ENCODE data around the gene CHMP6. TPM values are rescaled to one million over a fixed set of nuclear protein-coding genes. Genes with fewer than 3 reads are reported as not detected.
A peak's percentile ranks its signal among the peaks of the same experiment; 100 is the strongest.

The CHMP6 gene
- total and polyA plus RNA-seq, 5 experiments from 2014 or later = 40.1 to 47.6 (median 41.6) TPM

DNA sequence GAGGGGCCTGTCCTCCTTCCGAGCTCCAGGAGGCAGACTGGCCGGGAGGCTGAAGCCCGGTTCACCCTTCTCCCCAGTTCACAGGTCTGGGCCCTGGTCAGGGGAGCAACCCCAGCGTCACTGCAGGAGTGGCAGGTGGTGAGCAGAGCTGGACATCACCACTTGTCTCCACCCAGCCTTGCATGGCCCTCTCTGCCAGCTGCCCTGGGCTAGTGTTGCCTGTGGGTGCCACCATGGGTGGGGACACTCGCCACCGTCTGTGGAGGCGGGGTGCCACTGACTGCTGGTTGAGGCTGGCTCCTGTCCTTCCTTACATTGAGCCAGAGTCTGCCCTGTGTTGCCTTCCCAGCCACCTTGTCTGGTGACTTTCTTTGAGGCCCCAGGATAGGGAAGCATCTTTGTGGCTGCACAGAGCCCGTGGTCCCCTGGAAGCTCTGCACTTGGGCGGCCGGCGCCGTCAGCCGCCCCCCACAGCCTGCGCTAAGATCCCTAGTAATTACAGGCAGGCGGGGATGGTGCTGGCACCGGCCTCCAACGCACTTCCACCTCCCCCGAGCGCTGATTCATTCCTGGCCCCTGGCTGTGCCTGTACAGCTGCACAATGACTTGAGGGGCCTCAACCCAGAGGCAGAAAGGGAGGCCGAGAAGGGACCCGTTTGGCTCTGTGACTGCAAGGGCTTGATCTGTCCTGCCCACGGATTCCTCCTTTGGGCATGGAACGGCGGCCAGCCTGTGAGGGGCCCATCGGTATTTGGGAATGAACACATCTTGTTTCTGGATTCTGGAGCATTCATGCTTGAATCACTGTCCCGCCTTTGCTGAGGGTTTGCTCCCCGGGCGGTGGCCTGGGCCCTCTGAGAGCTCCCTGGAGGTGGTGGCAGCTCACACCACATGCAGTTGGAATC, 48.5 kb downstream of the CHMP6 start:
- no peak for ATAC-seq
- no peak overlapping the region for H3K4me3 Mint-ChIP-seq
- H3K4me1 Mint-ChIP-seq = peaks cover 0 to 23% (median 13%) of the 10 kb centered on the region in 4 donors
- no peak for DNase-seq
- POLR2A ChIA-PET = no interaction called here
- H3K27me3 Mint-ChIP-seq = peaks cover 0 to 3% (median 0%) of the 10 kb centered on the region in 5 donors
- H3K9me3 Mint-ChIP-seq = no peaks in the 10 kb centered on the region
- no peaks in the 10 kb centered on the region for H3K36me3 Mint-ChIP-seq
- H3K27ac Mint-ChIP-seq = no peak overlapping the region

DNA sequence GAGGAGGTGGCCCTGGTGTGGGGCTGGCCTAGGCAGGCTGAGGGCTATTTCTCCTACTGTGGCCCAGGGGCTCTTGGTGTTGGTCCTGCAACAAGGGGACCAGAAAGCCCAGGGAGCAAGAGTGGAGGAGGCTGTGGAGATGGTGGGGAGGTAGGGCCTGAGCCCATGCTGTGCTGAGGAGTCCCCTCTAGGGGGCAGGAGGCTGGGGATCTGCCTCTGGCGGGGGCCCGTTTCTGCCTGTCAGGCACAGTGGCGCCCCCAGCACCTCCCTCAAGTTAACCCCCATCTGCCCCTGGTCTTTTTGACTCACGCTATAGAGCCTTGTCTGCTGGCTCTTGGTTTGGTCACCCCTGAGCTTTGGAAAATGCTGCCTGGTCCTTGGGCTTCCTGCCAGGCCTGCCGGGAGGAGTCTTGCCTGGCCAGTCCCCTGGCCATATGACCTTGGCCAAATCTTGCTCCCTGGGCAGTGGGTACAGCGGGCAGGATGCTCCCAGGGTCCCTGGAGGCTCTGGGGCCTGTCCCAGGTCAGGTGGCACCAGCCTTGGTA, 49.2 kb downstream of the CHMP6 start:
- peaks cover 0 to 1% (median 0%) of the 10 kb centered on the region in 5 donors for H3K27me3 Mint-ChIP-seq
- no peaks in the 10 kb centered on the region for H3K9me3 Mint-ChIP-seq
- no peak overlapping the region for H3K27ac Mint-ChIP-seq
- POLR2A ChIA-PET = no interaction called here
- ATAC-seq = peak; percentile 47 to 62
- no peak for DNase-seq
- H3K36me3 Mint-ChIP-seq = no peaks in the 10 kb centered on the region
- H3K4me3 Mint-ChIP-seq = no peak overlapping the region
- peaks cover 0 to 20% (median 12%) of the 10 kb centered on the region in 4 donors for H3K4me1 Mint-ChIP-seq

DNA sequence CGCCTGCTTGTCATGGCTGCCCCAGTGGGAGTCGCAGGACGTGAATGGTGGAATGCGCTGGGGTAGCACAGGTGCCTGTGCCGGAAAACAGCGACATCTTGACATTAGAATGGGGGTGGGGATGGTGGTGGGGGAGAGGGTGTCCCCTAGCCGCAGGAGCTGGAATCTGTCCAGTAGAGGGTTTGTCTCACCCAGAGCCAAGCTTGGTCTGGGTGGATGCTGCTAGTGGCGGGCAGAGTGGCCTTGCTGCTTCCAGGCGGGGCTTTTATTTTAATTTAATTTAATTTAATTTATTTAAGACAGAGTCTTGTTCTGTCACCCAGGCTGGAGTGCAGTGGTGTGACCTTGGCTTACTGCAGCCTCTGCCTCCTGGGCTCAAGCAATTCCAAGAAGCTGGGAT, 51.0 kb downstream of the CHMP6 start:
- H3K36me3 Mint-ChIP-seq = no peaks in the 10 kb centered on the region
- peak overlapping the region in 1 of 10 donors; percentile 37 for H3K27ac Mint-ChIP-seq
- H3K27me3 Mint-ChIP-seq = no peaks in the 10 kb centered on the region
- peaks cover 0 to 11% (median 5%) of the 10 kb centered on the region in 4 donors for H3K4me1 Mint-ChIP-seq
- no peak for DNase-seq
- POLR2A ChIA-PET = no interaction called here
- ATAC-seq = no peak
- H3K9me3 Mint-ChIP-seq = no peaks in the 10 kb centered on the region
- no peak overlapping the region for H3K4me3 Mint-ChIP-seq

DNA sequence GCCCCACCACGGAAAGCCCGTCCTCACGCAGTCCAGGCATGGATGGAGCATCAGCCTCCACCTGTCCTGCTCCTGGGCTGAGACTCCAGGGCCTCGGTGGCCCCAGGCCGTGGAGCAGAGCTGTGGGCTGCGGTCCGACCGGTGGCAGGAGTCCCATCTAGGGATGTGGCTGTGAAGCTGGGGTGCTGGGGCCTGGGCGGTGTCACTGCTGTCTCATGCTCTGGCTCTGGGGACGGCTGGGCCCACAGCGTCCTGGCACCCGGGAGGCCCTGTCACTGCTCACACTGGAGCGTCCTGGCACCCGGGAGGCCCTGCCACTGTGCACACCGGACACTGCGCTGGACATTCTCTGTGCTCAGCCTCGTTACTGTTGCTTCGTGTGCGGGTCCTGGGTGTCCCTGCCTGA, 51.7 kb downstream of the CHMP6 start:
- H3K27me3 Mint-ChIP-seq = no peaks in the 10 kb centered on the region
- H3K4me1 Mint-ChIP-seq = peaks cover 0 to 9% (median 5%) of the 10 kb centered on the region in 4 donors
- no peaks in the 10 kb centered on the region for H3K36me3 Mint-ChIP-seq
- no peak overlapping the region for H3K4me3 Mint-ChIP-seq
- no peak for DNase-seq
- ATAC-seq = no peak
- no peak overlapping the region for H3K27ac Mint-ChIP-seq
- no peaks in the 10 kb centered on the region for H3K9me3 Mint-ChIP-seq
- POLR2A ChIA-PET = no interaction called here

DNA sequence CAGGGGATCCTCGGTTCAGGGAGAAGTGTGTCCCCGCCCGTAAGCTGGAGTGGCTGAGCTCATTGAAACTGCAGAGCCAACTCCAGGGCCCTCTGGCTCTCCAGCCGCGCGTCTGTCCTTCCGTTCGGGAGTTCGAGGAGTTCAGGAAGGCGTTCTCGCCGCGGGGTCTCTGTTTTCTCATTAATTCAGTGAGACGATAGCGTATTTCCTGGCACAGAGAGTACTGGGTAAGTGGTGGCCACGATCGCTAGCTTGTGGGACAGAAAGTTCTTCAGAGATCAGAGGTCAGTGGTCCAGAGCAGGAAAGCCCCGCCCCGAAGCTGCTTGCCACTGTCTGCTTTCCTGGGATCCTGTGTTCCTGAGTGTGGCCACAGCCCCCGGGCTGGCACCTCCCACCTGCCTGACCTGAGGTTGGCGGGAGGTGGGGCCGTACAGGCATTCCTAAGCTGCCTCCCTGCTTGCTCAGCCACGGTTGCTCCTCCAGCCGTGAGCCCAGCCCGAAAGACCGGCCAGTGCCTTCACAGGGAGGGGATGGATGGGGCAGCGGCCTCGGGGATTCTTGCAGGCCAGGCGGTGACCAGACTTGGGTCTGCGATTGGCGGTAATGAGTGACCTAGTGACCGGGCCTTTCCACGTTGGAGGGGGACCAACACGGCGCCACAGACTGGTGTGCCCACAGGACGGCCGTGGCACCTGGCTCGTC, 52.2 kb downstream of the CHMP6 start:
- H3K4me1 Mint-ChIP-seq = peaks cover 2 to 13% (median 7%) of the 10 kb centered on the region in 4 donors
- H3K27me3 Mint-ChIP-seq = no peaks in the 10 kb centered on the region
- ATAC-seq = no peak
- H3K9me3 Mint-ChIP-seq = no peaks in the 10 kb centered on the region
- no peak for DNase-seq
- no peak overlapping the region for H3K4me3 Mint-ChIP-seq
- POLR2A ChIA-PET = interaction anchor here (0.6 kb wide), 1 partner anchor 86 kb away, joined by 3 read pairs; no protein-coding TSS in a partner anchor
- no peak overlapping the region for H3K27ac Mint-ChIP-seq
- H3K36me3 Mint-ChIP-seq = no peaks in the 10 kb centered on the region

DNA sequence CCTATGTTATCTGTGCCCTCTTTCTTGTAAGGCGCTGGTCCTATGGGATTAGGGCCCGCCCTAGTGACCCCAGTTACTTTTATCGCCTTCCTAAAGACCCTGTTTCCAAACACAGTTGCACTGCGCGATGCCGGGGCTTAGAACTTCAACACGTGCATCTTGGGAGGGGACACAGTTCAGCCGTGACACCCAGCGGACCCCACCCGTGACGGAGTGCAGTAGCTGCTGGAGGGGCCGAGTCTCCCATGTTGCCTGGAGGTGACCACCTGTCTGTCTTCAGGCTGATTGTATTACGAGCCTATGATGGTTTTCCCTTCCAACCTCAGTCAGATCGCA, 52.8 kb downstream of the CHMP6 start:
- no peak overlapping the region for H3K27ac Mint-ChIP-seq
- no peak for DNase-seq
- POLR2A ChIA-PET = interaction anchor here (0.6 to 1.2 kb wide), 2 partner anchors 9 to 86 kb away, joined by 3 to 4 read pairs; partner anchors contain the start of gene BAIAP2

DNA sequence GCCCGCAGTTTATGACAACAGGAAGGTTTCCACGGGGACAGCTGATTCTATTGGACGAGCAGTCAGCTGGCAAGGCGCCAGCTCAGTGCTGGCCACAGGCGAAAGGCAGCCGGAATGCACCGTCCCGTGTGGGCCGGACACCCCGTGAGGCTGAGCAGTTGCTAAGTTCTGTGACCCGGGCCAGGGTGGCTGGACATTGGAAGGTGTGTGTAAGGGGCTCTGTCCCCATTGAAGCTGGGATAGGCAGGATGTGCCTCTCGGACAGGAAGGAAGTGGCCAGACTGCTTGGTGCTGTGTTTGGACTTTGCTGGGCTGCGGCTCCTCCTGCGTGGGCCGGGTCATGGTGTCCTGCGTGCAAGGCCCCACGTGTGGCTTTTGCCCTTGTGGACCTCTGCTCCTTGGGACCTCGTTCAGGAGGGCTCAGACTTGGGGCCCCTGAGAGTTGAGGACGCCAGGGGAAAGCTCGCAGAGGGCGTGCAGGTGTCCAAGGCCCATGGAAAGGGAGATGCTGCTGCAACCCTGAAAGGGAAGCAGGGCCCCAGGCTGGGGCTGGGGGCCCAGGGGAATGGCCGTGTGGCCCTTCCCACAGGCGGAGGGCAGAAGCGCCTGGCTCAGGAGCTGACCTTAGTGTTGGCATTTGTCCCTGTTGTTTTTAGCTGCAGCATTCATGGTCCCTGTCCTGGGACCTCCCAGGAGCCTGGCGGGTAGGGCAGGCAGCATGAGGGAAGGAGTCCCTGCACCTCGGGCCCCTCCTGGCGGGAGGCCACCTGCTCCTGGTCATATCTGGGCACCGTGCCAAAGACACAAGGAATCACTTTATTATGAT, 53.3 kb downstream of the CHMP6 start:
- DNase-seq (no peak), ATAC-seq (no peak)
- H3K36me3 Mint-ChIP-seq = no peaks in the 10 kb centered on the region
- no peaks in the 10 kb centered on the region for H3K27me3 Mint-ChIP-seq
- peaks cover 10 to 22% (median 13%) of the 10 kb centered on the region in 4 donors for H3K4me1 Mint-ChIP-seq
- H3K27ac Mint-ChIP-seq = no peak overlapping the region
- no peaks in the 10 kb centered on the region for H3K9me3 Mint-ChIP-seq
- POLR2A ChIA-PET = interaction anchor here (0.6 to 1.2 kb wide), 2 partner anchors 9 to 87 kb away, joined by 3 to 4 read pairs; partner anchors contain the start of gene BAIAP2
- H3K4me3 Mint-ChIP-seq = no peak overlapping the region

More for the DNA sequence above, 52.8 kb downstream of the CHMP6 start:
- peaks cover 7 to 18% (median 10%) of the 10 kb centered on the region in 4 donors for H3K4me1 Mint-ChIP-seq
- no peaks in the 10 kb centered on the region for H3K9me3 Mint-ChIP-seq
- H3K36me3 Mint-ChIP-seq = no peaks in the 10 kb centered on the region
- no peak overlapping the region for H3K4me3 Mint-ChIP-seq
- H3K27me3 Mint-ChIP-seq = no peaks in the 10 kb centered on the region
- no peak for ATAC-seq

DNA sequence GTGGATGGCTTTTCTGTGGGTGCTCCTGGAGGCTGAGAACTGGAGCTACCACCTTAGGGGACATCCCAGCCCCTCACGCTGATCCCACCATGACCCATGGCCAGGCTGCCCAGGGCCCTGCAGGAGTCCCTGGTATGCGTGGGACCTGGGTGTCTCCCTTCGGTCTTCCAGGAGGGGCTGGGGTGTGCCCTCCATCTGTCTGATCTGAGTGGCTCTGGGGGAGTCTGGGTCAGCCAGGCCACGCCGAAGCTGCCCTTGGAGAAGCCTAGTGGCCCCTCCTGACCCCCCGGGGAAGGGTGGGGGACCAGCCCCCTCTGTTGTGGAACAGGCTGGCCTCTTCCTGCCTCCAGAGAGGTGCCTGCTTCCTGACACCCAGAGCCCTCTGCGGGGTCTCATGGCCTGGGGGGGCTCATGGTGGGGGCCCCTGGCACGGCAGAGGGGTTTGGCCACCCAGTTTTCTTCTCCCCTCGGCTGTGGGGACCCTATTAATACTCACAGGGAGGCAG, 54.0 kb downstream of the CHMP6 start:
- DNase-seq = no peak
- POLR2A ChIA-PET = interaction anchor here (0.6 to 1.2 kb wide), 2 partner anchors 8 to 10 kb away, joined by 3 to 4 read pairs; partner anchors contain the start of gene BAIAP2
- Mint-ChIP-seq H3K4me1 (peaks cover 11 to 22% (median 13%) of the 10 kb centered on the region in 4 donors), H3K9me3 (no peaks in the 10 kb centered on the region), H3K36me3 (no peaks in the 10 kb centered on the region), H3K27ac (no peak overlapping the region), H3K4me3 (no peak overlapping the region), H3K27me3 (no peaks in the 10 kb centered on the region)
- ATAC-seq = no peak

DNA sequence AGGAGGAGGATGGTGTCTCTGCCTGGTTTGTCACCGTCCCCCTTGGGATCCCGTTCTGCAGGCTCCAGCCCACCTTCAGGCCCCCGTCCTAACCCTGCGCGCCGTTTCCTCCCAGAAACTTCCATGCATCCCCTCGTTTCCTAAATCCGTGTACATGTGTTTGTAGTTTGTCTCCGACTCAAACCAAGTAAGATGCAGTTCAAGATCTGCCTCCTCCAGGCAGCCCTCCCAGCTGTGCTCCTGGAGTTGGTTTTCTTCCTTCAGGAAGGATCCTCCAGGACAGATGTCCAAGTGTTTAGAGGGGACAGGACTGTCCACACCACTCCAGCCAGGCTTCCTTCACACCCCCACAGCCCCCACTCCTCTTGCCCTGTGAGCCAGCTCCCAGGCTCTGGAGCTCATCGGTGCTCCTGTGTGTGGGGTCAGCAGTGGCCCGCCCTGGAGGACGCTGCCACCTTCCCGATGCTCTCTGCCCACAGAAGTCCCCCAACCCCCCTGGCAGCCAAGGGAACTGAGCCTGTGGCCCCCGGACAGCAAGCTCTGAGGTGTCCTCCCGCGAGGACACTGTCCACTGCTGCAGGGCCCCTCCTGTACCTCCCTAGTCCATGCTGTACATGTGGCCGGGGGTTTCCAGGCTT, 54.6 kb downstream of the CHMP6 start:
- POLR2A ChIA-PET = interaction anchor here (0.6 kb wide), 1 partner anchor 9 kb away, joined by 3 read pairs; no protein-coding TSS in a partner anchor

DNA sequence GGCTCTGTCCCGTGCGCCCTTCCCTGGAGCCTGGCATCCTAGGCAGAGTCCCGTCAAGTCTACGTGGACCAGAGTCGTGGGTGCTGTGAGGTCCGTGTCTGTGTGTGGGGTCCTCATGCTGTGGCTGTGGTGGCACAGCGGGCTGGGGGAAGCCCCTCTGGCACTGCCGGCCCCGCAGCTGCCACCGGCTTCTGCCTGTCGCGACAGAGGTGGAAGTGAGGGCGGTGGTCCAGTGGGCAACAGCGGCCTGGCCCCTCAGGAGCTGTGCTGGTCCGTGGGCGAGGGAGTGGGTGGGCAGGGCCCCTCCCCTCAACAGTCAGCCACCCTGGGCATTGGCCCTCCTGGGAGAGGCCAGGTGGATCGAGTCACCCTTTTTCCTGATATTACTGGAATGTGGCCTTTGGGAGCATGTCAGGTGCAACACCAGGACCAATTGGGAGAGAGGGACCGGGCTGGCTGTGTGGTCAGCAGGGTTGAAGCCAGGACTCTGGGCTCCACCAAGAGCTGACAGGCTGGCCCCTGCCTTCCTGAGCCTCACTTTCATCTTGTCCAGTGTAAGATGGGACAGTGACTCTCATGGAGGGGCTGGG, 55.2 kb downstream of the CHMP6 start:
- Mint-ChIP-seq H3K27ac (no peak overlapping the region), H3K4me3 (no peak overlapping the region), H3K9me3 (no peaks in the 10 kb centered on the region), H3K4me1 (peaks cover 13 to 19% (median 15%) of the 10 kb centered on the region in 4 donors), H3K27me3 (no peaks in the 10 kb centered on the region), H3K36me3 (no peaks in the 10 kb centered on the region)
- POLR2A ChIA-PET = no interaction called here
- ATAC-seq (no peak), DNase-seq (no peak)

More for the DNA sequence above, 54.6 kb downstream of the CHMP6 start:
- DNase-seq (no peak), ATAC-seq (no peak)
- no peaks in the 10 kb centered on the region for H3K9me3 Mint-ChIP-seq
- no peaks in the 10 kb centered on the region for H3K36me3 Mint-ChIP-seq
- no peaks in the 10 kb centered on the region for H3K27me3 Mint-ChIP-seq
- no peak overlapping the region for H3K4me3 Mint-ChIP-seq
- H3K27ac Mint-ChIP-seq = no peak overlapping the region
- peaks cover 13 to 21% (median 15%) of the 10 kb centered on the region in 4 donors for H3K4me1 Mint-ChIP-seq

DNA sequence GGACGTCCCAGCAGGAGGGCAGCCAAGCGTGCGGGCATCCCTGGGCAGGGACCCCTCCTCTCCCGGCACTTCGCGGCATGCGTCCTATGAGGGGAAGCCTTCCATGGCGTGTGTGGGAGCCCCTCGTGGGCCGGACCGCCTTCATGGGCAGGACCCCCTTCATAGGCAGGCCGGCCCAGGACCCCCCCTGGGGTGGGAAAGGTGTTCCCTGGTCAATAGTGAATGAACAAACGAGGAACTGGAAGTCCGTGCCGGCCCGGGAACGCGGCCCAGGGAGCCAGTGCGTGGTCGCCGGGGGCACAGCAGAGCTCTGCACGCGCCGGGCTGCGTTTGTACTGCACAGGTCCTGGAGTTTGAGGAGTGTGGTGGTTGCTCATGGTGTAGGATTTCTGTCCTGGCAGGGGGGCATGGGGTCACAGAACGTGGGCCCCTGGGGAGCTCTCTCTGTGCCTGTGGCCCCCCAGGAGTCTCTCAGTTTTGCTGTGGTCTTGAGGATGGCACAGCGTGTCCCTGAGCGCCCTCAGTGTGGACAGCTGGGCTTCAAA, 57.3 kb downstream of the CHMP6 start:
- Mint-ChIP-seq H3K36me3 (no peaks in the 10 kb centered on the region), H3K27me3 (no peaks in the 10 kb centered on the region), H3K4me1 (peaks cover 12 to 19% (median 15%) of the 10 kb centered on the region in 4 donors), H3K4me3 (peak overlapping the region in 7 of 10 donors; percentile 40 to 85 (median 72)), H3K27ac (peak overlapping the region in 3 of 10 donors; percentile 79 to 85 (median 82)), H3K9me3 (no peaks in the 10 kb centered on the region)
- POLR2A ChIA-PET = no interaction called here
- DNase-seq (no peak), ATAC-seq (no peak)
